Measurements from ENCODE around the gene MAGI2. TPM values are rescaled to one million over a fixed set of nuclear protein-coding genes. Genes with fewer than 3 reads are reported as not detected.

MAGI2 gene
- total RNA-seq, 1 donor from 2014 or later: 51.3 TPM

DNA sequence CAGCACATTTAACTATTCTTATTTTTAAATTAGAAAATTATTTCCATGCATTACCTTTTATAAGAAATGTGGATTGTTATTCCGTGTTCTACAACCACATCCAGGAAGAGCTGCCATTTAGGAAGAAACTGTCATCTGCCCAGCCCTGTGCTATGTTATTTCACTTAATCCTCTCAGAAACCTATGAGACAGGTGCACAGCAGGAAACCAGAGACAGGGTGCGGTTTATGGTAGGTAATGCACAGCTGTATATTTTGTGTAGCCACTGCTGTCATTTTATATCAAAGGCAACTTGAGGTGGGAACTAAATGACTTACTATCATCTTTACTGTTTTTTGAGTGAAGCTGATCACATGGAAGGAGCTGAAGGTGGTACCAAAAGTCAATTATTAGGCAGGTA lies 232.3 kb downstream of the MAGI2 start:
- intact Hi-C loops (cut with DNase I): no loop called here
- DNase-seq (ENCODE audit: low spot score) (no peak), ATAC-seq (no peak)

DNA sequence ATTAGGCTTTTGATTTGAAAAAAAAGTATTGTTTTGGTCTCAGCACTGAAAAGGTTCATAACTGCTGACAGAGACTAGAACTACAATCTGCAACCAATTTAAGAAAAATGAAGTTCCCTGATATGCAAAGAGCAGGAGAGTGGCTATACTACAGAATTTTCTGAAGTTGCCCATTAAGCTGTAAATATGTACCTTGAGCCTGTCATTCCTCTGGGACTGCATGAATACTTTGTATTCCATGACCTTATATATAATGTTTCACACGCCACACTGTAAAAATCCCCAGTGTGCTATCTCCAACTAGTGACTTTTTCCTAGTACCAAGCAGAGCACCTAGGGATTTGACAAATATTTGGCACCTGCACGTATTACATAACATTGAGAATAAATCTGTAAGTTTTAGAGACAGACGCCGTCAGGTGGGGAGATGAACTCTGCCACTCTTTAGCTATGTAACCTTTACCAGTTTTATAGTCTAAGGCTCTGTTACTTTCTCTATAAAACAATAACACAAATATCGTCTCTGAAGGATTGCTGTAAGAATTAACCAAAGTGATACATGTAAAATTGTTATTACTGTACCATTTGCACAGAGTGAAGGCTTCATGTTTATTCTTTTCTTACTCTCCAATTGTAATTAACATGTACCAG lies 235.4 kb downstream of the MAGI2 start:
- no peak for DNase-seq (ENCODE audit: low spot score)
- intact Hi-C loops (cut with DNase I): no loop called here
- ATAC-seq: no peak

DNA sequence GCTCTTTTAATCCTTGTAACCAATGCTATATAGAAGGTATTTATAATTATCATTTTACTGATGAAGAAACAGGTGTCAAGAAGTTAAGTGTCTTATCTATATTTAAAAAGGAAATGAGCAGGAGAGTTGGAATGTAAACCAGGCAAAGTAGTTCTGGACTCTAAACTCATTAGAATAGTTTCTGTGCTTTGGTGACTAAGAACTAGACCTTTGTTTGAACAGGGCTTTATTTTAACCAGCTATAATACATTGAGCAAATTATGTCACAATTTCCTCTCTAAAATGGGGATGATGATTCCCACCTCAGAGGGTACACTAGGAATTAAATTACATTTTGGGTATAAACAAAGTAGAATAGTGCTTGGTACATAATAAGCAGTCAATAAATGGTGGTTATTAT lies 236.0 kb downstream of the MAGI2 start:
- intact Hi-C loops (cut with DNase I): no loop called here
- DNase-seq (ENCODE audit: low spot score) (no peak), ATAC-seq (no peak)

DNA sequence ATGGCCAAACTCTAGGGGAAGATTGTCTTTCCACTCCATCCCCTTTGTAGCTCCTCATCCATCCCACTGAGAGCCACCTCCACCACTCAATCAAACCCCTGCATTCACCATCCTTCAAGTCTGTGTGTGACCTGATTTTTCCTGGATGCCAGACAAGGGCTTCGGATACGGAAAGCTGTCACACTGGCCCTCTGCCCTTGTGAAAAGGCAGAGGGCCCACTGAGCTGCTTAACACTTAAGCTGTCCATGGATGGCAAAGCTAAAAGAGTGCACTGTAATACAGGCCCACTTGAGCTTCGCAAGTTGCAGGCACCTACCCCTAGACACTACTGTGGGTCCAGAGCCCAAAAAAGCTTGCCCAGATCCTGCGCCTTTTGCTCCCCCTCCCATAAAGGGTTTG lies 237.2 kb downstream of the MAGI2 start:
- ATAC-seq (no peak), DNase-seq (ENCODE audit: low spot score) (no peak)

DNA sequence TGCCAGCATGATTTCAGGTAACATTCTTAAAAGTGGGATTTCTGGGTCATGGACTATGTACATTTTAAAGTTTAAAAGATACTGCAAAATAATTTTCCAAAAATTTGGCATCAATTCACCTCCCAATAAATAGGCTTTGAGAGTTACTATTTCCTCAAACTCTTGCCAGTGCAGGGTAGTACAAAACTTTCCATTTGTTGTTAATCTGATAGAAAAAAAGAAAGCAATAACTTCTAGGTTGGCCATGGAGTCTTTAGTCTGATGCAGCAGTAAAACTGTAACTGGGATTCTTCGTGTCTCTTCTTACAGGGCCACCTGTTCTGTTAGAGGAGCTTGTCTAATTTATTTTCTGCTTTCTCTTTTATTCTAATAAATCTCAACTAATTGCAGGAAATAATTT lies 241.1 kb downstream of the MAGI2 start:
- ATAC-seq (no peak), DNase-seq (ENCODE audit: low spot score) (no peak)
- intact Hi-C loops (cut with DNase I): no loop called here

More for the DNA sequence above, 237.2 kb downstream of the MAGI2 start:
- intact Hi-C loops (cut with DNase I): no loop called here

DNA sequence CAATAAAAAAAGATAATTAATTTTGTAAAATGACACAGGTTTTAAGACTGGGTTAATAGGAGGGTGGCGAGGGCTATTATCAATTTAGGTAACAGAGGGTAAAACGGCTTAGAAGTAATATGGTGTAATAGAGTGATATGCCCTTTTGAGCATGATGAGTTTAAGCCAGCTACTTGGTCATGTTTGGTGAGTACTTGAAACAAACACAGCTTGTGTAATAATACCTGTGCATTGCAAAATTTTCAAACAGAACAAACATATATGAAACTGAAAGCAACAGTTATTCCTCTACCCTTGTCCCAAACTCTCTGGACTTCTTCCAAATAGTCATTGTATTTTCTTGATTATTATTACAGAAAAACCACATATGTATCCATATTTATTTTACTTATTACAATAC lies 241.7 kb downstream of the MAGI2 start:
- ATAC-seq: no peak
- intact Hi-C loops (cut with DNase I): no loop called here

DNA sequence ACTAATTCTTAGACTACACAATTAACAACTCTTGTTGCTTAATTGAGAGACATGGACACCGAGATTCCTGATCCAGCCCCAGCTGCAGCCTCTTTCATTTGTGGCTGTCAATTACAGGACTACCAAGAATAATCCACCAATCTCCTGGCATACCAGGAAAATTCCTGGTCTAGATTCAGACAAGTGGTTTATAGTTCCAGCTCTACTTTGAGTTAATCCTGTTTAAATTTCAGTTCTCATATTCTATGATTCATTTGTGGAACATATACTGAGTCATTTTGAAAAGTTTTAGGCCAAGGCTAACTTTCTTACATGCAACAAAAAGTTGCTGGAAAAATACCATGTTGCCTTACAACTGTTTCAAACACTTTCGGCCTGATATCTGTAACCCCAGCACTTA lies 253.5 kb downstream of the MAGI2 start:
- DNase-seq (ENCODE audit: low spot score) (no peak), ATAC-seq (no peak)
- intact Hi-C loops (cut with DNase I): no loop called here

More for the DNA sequence above, 241.7 kb downstream of the MAGI2 start:
- no peak for DNase-seq (ENCODE audit: low spot score)

DNA sequence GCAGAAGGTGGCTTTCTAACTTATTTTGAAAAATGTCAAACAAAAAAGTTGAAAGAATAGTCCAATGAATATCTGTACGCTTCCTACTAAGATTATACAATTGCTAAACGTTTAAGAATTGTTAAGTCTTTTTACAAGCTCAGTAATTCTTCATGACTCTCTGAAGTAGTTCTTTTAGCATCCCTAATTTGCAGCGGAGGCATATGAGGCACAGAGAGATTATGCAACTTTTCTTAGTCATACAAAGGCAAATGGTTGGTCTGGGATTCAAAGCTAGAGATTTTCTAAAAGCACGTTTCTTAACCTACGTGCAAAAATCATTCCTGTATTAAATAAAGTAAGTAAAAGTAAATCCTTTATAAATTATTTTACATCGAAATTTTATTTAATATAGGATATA lies 254.2 kb downstream of the MAGI2 start:
- ATAC-seq (no peak), DNase-seq (ENCODE audit: low spot score) (no peak)
- intact Hi-C loops (cut with DNase I): no loop called here

DNA sequence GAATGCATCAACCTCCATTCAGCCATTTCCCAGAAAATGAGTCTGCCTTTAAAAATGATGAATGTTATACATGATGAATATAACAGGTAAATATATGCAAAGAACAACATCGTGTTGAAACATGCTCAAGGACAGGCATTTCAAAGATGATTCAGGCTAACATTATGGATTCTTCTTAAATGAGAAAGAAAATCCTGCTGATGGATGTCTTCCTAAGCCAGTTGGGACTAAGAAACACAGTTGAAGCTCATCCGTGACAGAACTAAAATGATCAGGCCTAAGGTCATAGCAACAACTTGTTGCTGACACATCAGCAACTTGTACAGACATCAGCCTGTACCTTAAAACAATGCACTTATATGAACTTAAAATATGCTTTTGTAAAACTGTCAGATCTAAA lies 267.9 kb downstream of the MAGI2 start:
- DNase-seq (ENCODE audit: low spot score): no peak
- no peak for ATAC-seq
- intact Hi-C loops (cut with DNase I): no loop called here

DNA sequence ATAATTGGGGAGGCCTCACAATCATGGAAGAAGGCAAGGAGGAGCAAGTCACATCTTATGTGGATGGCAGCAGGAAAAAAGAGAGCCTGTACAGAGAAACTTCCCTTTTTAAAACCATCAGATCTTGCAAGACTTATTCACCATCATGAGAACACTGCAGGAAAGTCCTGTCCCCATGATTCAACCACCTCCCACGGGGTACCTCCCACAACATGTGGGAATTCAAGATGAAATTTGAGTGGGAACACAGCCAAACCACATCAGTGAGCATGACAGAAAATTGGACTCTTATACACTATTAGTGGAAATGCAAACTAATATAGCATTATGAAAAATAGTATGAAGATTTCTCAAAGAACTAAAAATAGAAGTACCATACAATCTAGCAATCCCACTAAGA lies 271.2 kb downstream of the MAGI2 start:
- intact Hi-C loops (cut with DNase I): no loop called here
- DNase-seq (ENCODE audit: low spot score): no peak
- no peak for ATAC-seq

DNA sequence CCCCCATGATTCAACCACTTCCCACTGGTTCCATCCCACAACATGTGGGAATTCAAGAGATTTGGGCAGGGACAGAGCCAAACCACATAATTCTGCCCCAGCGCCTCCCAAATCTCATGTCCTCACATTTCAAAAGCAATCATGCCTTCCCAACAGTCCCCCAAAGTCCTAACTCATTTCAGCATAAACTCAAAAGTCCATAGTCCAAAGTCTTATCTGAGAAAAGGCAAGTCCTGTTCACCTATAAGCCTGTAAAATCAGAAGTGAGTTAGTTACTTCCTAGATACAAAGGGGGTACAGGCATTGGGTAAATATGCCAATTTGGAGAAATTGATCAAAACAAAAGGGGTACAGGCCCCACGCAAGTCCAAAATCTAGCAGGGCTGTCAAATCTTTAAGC lies 272.9 kb downstream of the MAGI2 start:
- DNase-seq (ENCODE audit: low spot score) (no peak), ATAC-seq (no peak)
- intact Hi-C loops (cut with DNase I): no loop called here

DNA sequence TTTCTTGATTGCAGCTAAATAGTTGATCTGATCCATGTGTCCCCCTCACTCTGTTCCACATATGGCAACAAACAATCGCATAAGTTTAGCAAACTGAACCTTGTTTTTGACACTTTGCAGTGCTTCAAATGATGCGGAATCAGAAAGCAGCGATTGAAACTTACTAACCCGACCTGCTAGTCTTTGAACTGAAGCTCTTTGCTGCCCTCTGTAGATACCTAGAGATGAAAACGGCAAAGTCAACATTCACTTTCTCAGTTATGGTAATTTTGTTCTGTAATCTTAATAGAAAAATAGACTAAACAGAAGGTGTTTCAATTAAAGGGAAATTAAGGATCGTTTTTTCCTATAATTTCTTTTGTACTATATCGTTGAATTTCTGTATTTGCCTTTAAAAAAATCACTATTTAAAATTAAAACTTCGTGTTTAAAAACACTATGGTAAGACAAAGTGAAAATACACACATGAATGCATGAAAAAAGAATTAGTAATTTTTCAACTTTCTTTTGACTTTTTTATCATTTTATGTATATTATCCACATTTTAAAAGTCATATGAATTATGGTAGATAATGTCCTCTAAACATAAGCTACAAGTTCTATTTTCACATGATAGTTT lies 276.5 kb downstream of the MAGI2 start:
- ATAC-seq: peak; percentile 63
- intact Hi-C loops (cut with DNase I): no loop called here
- DNase-seq (ENCODE audit: low spot score): no peak

DNA sequence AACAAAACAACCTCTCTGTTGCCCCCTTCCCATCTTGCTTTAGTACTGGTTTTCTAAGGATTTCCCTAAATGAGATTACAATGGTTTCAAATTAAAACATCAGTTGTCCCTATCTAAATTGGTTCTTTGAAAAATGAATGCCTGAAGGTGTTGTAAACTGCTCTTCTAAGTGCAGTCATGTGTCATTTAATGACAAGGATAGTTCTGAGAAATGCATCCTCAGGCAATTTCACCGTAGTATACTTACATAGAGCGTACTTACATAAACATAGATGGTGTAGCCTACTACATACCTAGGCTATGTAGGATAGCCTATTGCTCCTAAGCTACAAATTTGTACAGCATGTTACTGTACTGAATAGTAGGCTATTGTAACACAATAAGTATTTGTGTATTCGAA lies 278.1 kb downstream of the MAGI2 start:
- no peak for ATAC-seq
- no peak for DNase-seq (ENCODE audit: low spot score)
- intact Hi-C loops (cut with DNase I): no loop called here

DNA sequence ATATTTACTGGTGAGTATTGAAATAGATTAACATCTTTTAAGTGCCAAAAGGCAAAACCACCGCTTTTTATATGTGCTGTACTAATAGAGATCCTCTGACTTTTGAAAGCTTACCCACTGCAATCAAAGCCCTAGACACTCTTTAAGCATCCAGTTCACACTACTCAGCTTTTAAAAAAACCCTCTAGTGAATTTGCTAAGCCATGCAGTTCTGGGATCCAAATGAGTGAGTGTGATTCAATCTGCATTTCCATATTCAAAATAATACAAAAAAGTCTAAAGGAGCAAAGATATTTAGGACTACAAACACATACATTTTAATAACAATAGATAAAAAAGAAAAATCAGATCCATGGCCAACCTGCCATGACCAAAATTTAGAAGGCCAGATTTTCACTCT lies 288.2 kb downstream of the MAGI2 start:
- no peak for ATAC-seq
- DNase-seq (ENCODE audit: low spot score): no peak
- intact Hi-C loops (cut with DNase I): no loop called here

DNA sequence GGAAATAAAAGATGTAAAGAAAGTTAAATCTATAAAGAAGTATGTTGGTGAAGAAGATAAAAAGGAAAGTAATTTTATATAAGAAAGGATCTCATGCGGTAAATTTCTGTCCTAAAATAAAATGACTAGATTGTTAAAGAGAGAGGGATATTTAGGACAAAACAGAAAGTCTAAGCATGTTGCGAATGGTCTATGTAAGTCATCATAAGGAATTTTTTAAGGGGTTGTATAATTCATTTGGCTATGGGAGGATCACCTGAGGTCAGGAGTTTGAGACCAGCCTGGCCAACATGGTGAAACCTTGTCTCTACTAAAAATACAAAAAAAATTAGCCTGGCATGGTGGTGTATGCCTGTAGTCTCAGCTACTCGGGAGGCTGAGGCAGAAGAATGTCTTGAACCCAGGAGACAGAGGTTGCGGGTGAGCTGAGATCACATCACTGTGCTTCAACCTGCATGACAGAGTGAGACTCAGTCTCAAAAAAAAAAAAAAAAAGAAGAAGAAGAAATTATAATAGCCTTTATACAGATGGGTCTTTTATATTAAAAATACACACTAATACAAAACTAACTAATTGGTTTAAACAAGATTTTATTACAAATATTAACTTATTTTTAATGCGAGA lies 294.3 kb downstream of the MAGI2 start:
- no peak for ATAC-seq
- intact Hi-C loops (cut with DNase I): no loop called here
- DNase-seq (ENCODE audit: low spot score): no peak

DNA sequence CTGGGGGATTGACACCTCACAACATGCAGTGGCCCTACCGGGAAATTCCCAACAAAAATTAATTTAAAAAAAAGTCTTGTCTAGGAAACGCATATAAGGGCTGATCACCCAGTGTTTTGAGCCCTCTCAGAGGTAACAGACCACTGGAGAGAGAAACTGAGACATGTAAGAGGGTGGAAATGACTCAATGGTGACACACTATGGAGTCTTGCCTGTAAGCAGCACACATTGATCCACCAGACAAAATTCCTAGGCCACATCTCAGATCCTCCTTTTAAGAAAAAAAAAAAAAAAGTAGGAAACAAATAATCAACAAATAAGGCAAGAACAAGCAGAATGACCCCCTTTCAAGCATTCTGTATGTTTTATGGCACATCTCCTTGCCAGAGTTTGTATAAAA lies 296.2 kb downstream of the MAGI2 start:
- intact Hi-C loops (cut with DNase I): no loop called here
- DNase-seq (ENCODE audit: low spot score) (no peak), ATAC-seq (no peak)

DNA sequence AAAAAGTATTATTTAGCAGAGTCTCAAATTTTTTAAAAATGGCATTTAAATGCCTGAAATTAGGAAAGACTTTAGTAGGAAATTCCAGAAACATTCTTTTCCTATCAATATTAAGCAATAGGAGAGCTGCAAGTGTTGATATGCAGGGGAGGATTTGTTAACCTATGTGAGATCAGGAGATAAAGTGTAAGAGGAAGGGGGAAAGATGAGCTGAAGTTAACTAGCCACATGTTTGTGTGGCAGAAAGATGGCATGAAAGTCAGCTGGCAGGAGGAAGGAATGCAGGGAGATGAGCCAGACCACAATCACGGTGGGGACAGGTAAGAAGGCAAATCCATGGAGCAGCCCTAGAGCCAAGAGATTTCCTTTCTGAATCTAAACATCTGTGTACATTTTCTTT lies 303.6 kb downstream of the MAGI2 start:
- no peak for DNase-seq (ENCODE audit: low spot score)
- intact Hi-C loops (cut with DNase I): no loop called here
- no peak for ATAC-seq

DNA sequence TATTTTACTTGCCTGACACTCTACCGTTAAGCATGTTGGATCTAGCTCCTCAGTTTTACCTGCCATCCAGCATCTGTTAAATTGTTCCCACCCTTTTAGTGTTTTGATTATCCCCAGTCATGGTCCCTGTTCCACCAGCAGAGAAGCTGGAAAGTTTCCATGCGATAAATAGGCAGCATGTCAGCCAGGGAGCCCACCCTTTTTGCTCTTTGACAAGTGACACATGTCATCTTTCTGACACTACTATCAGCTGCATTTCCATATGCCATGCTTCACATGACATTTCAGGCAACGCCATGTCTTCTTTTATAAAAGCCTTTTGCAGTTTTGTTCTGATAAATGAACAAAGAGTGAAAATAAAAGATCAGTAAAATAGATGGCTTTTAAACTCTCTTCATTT lies 310.8 kb downstream of the MAGI2 start:
- intact Hi-C loops (cut with DNase I): no loop called here
- DNase-seq (ENCODE audit: low spot score) (no peak), ATAC-seq (no peak)

DNA sequence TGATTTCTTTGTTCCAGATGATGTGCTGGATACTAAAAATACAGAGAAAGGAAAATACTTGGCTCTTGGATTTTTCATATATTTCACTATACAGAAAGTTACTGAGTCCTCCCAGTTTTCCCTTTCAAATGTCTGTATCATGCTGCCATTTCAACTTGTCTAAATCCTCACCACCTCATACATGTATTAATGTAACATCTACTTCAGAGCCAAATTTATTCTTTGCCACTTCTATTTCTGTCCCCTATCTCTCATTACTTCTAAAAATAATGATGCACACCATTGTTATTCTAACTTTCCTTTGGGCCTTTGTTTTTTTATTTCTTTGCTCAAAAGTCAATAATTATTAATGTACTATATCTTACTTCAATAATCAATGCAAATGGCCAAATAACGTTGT lies 312.2 kb downstream of the MAGI2 start:
- intact Hi-C loops (cut with DNase I): no loop called here
- DNase-seq (ENCODE audit: low spot score) (no peak), ATAC-seq (no peak)

DNA sequence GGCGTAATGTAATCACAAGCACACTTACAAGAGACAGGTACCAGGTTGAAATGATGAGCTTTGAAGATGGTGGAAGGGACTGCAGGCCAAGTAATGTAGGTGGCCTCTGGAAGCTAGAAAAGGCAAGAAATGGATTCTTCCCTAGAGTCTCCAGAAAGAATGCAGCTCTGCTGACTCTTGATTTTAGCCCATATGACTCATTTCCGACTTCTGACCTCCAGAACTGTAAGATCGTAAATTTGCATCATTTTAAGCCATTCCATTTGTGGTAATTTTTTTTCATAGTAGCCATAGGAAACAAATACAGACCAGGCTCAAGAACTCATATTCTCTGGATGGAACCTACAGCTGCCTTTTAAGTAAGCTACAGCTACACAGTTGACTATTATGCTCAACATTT lies 315.5 kb downstream of the MAGI2 start:
- intact Hi-C loops (cut with DNase I): no loop called here
- DNase-seq (ENCODE audit: low spot score): no peak
- no peak for ATAC-seq
